ENCODE data around the gene RHOU. TPM values are rescaled to one million over a fixed set of nuclear protein-coding genes. Genes with fewer than 3 reads are reported as not detected.
"Not testable (repeated sequence)": the region's sequence is repeated elsewhere in the genome, so short reads cannot be mapped to it uniquely, and the experiment has no call there.

RHOU gene
- total and polyA plus RNA-seq, 2 donors (not counting 3 experiments of a cell fraction or from before 2014, with no cell fraction given) = 0.04 to 0.40 TPM

DNA sequence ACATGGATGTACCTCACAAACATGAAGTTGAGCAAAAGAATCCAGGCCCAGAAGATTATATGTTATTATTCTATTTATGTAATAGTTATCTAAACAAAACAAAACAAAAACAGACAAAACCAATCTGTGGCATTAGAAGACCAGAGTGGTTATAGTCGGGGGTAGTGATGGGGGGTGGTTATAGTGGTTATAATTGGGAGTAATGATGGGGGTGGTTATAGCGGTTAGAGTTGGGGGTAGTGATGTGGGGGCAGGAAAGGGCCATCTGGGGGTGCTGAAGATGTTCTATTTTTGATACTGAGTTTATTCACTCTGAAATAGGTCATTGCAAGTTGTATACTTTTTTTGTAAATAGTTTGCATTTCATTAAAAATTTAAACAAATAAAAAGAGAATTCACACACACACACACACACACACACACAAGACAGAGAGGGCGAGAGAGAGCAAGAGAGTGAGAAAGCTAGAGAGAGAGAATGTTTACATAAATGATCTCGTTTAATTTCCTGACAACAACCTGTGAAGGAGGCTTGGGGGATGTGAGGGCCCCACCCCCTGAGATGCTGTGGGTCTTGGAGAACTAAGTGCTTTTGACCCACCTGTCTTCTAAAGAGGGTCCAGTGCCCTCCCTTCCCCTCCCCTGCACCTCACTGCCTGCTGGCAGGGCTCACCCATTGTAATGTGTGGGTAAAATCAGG lies 37.4 kb downstream of the RHOU start:
- Histone ChIP-seq H3K9ac (replicated peaks; ENCODE audit: extremely low read depth, insufficient read depth, low read length) (no peak overlapping the region), H3K4me2 (ENCODE audit: insufficient read depth, low read length) (no peak overlapping the region), H3K27me3 (ENCODE audit: control insufficient read depth in 2 of 2, insufficient read depth in 2 of 2, low read length in 2 of 2) (no peaks in the 10 kb centered on the region), H4K20me1 (replicated peaks; ENCODE audit: control insufficient read depth, extremely low read depth, insufficient read depth, low read length) (no peaks in the 10 kb centered on the region), H3K9me3 (replicated peaks; ENCODE audit: control insufficient read depth, insufficient read depth, low read length) (no peaks in the 10 kb centered on the region), H2AFZ (ENCODE audit: low read depth, low read length) (no peak overlapping the region), H3K27ac (ENCODE audit: insufficient read depth, low read depth, low read length) (no peak overlapping the region), H3K4me1 (ENCODE audit: control insufficient read depth, extremely low read depth, insufficient read depth, low read length) (no peaks in the 10 kb centered on the region), H3K9me1 (replicated peaks; ENCODE audit: control insufficient read depth, extremely low read depth, insufficient read depth, low read length) (no peaks in the 10 kb centered on the region), H3K36me3 (ENCODE audit: control insufficient read depth in 2 of 2, extremely low read depth in 1 of 2, insufficient read depth in 2 of 2, low read length in 2 of 2) (no peaks in the 10 kb centered on the region), H3K79me2 (ENCODE audit: control insufficient read depth, insufficient read depth, low read length) (no peaks in the 10 kb centered on the region), H3K4me3 (replicated peaks in 1 of 3; ENCODE audit: insufficient read depth in 1 of 3, low read depth in 1 of 3, low read length in 3 of 3) (no peak overlapping the region)
- BruUV-seq (replicated peaks) = no TSS peak
- dilution Hi-C loops (cut with MboI; ENCODE audit: extremely low pct_ligation_motif_present, low sequenced_read_pairs) = no loop called here
- intact Hi-C loops (cut with micrococcal nuclease) = no loop called here
- ChIA-PET CTCF (no interaction called here), POLR2A (no interaction called here)
- FAIRE-seq (no peak), DNase-seq (ENCODE audit: low read depth, low spot score) (no peak)
- TF ChIP-seq POLR2A (IDR thresholded peaks at IDR 0.05; ENCODE audit: low read depth, low read length) = no peak

DNA sequence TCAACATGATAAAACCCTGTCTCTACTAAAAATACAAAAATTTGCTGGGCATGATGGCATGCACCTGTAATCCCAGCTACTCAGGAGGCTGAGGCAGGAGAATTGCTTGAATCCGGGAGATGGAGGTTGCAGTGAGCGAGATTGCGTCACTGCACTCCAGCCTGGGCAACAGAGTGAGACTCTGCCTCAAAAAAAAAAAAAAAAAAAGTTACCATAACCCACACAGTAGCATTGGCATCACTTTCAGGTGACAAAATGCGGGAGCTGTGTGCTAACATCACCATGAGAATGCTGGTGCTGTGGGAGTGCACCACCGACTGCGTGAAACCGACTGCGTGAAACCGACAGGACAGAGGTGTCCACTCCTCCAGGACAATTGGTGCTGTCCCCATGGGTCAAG lies 40.7 kb downstream of the RHOU start:
- intact Hi-C loops (cut with micrococcal nuclease); H3K9me1 ChIP-seq (replicated peaks; ENCODE audit: control insufficient read depth, extremely low read depth, insufficient read depth, low read length); H3K27me3 ChIP-seq (ENCODE audit: control insufficient read depth in 2 of 2, insufficient read depth in 2 of 2, low read length in 2 of 2); dilution Hi-C loops (cut with MboI; ENCODE audit: extremely low pct_ligation_motif_present, low sequenced_read_pairs); FAIRE-seq; H3K9me3 ChIP-seq (replicated peaks; ENCODE audit: control insufficient read depth, insufficient read depth, low read length); H3K4me3 ChIP-seq (replicated peaks in 1 of 3; ENCODE audit: insufficient read depth in 1 of 3, low read depth in 1 of 3, low read length in 3 of 3); CTCF ChIA-PET; H3K4me1 ChIP-seq (ENCODE audit: control insufficient read depth, extremely low read depth, insufficient read depth, low read length); H3K79me2 ChIP-seq (ENCODE audit: control insufficient read depth, insufficient read depth, low read length); H3K9ac ChIP-seq (replicated peaks; ENCODE audit: extremely low read depth, insufficient read depth, low read length); BruUV-seq (replicated peaks); H3K4me2 ChIP-seq (ENCODE audit: insufficient read depth, low read length); DNase-seq (ENCODE audit: low read depth, low spot score); H3K36me3 ChIP-seq (ENCODE audit: control insufficient read depth in 2 of 2, extremely low read depth in 1 of 2, insufficient read depth in 2 of 2, low read length in 2 of 2); H4K20me1 ChIP-seq (replicated peaks; ENCODE audit: control insufficient read depth, extremely low read depth, insufficient read depth, low read length); H3K27ac ChIP-seq (ENCODE audit: insufficient read depth, low read depth, low read length); H2AFZ ChIP-seq (ENCODE audit: low read depth, low read length): not testable (repeated sequence)
- POLR2A ChIA-PET = interaction anchor here (0.7 kb wide), 1 partner anchor 15 kb away, joined by 3 read pairs; no protein-coding TSS in a partner anchor

Data from endothelial cell of umbilical vein (primary cell).